GM10248 (cell line): ENCODE data around the gene RIPOR2.

Experiments
- CTCF ChIA-PET: fragments of 300-600 bp; sonication (Branson Sonifier 250); formaldehyde crosslinking; extraction: SDS; loops from one replicate; lab custom pipeline; 2021; ENCODE audit warnings: antibody characterized with exemption; lab: Yijun Ruan, JAX
- POLR2A ChIA-PET: fragments of 350-650 bp; sonication (Branson Sonifier 250); formaldehyde crosslinking; extraction: SDS; loops from one replicate; lab custom pipeline; 2020; ENCODE audit warnings: antibody characterized with exemption; lab: Yijun Ruan, JAX
- DNase-seq: peaks from one replicate; pipeline ENCODE4 v3.0.0; 2012; ENCODE audit errors: extremely low spot score
- CTCF ChIP-seq: IDR thresholded peaks from 2 replicates; pipeline ENCODE4 v1.5.1; 2012; ENCODE audit warnings: mild to moderate bottlenecking, low read depth; ENCODE audit errors: extremely low read depth, missing control alignments, control extremely low read depth

RIPOR2 gene

DNA sequence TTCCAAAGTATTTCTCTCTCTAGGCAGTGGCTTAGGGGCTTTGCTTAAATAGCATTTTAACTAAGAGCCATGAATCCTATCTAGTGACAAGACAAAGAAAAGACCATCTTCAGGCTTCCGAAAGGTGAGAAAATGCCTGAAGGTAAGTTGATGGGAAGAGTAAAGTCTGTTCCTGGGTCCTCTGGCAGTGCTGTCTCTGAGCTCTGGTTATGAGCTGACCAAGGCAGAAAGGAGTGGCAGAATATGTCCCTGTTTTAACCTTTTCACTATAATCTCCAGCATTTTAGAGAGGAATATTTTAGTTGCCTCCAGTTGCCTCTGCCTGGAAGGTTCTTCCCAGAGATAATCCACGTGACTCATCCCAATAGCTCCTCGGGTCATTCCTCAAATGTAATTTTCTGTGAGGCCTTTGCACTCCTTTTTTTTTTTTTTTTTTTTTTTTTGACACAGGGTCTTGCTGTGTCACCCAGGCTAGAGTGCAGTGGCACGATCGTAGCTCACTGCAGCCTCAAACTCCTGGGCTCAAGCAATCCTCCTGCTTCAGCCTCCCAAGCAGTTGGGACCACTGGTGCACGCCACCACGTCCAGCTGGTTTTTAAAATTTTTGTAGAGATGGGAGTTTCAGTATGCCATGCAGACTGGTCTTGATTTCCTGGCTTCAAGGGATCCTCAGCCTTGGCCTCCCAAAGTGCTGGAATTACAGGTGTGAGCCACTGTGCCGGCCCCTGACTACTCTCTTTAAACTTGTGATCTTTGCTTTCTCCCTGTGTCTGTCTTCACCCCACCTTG is 133.3 kb downstream of the RIPOR2 start:
- POLR2A ChIA-PET: no interaction called here
- no peak for DNase-seq
- CTCF ChIA-PET: interaction anchor here (4.9 kb wide), 1 partner anchor 16 kb away, joined by 16 read pairs; no protein-coding TSS in a partner anchor
- TF ChIP-seq CTCF: no peak

DNA sequence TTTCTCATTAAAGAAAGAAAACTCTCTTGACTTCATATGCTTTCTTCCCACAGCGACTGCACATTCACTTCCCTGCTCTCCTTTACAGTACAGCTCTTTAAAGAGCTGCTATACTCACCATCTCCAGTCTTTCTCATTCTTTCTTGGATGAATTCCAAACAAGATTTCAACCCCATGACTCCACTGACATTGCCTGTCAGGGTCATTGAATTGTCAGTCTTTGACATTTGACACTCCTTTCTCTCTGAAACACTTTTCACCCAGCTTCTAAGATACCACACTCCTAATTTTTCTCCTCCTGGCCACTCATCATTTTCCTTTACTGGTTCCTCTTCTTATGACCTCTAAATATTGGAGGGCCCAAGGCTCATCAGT is 136.2 kb downstream of the RIPOR2 start:
- no peak for DNase-seq
- no peak for TF ChIP-seq CTCF
- CTCF ChIA-PET: interaction anchor here (0.9 to 1.7 kb wide), 3 partner anchors 30 to 219 kb away, joined by 3 to 4 read pairs (median 3); no protein-coding TSS in a partner anchor
- POLR2A ChIA-PET: no interaction called here

DNA sequence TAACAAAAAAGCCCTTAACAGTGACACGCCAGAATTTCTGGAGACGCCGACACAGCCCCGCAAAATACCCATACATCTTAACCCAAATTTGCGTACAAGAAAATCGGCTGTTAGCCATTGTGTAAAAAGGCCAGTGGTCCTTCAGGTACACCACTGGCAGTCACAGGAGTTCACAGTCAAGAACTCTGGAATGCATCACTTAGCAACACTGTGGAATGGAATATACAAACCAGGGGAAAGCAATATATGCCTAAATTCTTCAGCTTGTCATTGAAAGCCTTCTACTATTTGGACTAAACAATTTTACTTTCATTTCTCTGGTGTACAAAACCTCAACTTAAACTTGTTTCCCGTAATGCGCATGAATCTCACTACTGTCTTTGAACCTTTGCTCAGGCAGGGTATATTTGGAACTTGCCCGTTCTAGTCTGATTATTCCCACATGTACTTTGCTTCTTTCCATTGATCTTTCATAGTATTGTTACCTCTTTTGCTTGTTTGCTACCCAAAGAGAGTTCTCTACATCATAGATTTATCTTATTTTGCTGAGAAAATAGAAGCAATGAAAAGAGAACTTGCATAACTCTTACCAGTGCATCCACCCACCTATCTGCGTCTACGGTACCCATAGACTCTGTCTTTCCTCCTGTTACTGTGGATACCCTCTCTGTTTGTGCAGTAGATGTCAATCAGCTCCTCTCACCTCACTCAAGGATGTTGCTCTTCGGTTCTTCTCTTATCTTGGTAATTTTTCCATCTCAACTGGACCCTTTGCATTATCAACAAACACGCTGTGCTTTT is 136.8 kb downstream of the RIPOR2 start, which contains the start of gene ARMH2:
Gene ARMH2, minus strand, starts transcription at position 178 of the 801 bp plus-strand sequence. Its CDS starts 60 bp downstream, at position 118.
- no peak for DNase-seq
- POLR2A ChIA-PET: no interaction called here
- CTCF ChIA-PET: interaction anchor here (0.7 to 2.6 kb wide), 6 partner anchors 13 to 219 kb away, joined by 3 to 8 read pairs (median 4); no protein-coding TSS in a partner anchor
- TF ChIP-seq CTCF: no peak

- CTCF ChIA-PET: interaction anchor here (0.7 to 2.6 kb wide), 7 partner anchors 12 to 220 kb away, joined by 3 to 8 read pairs (median 5); no protein-coding TSS in a partner anchor
- POLR2A ChIA-PET: no interaction called here
- TF ChIP-seq CTCF: no peak
- DNase-seq: no peak
These were observed 138.1 kb downstream of the RIPOR2 start for GRCh38 chr6:24797596-24798216.

DNA sequence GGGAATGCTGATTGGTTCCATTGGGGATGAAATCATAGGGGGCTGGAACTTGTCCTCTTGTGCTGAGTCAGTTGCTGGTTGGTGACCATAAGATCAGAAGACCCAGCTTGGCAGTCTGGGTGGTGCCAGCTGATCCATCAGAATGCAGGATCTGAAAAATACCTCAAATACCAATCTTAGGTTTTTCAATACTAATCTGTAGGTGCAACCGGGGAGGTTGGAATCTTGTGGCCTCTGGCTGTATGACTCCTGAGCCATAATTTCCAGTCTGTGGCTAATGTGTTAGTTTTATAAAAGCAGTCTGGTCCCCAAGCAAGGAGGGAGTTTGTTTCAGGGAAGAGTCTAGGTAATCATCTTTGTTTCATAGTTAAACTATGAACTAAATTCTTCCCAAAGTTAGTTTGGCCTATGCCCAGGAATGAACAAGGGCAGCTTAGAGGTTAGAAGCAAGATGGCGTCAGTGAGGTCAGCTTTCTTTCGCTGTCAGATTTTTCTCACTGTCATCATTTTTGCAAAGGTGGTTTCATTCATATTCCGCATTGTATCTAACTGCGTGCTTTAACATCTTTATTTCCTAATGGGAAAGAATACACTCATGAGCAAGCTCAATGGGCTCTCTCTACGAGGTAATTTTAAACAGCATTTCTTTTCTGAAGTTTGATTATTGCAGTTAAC is 139.0 kb downstream of the RIPOR2 start:
- DNase-seq: no peak
- ChIA-PET CTCF (interaction anchor here (1.5 to 2.6 kb wide), 3 partner anchors 26 to 221 kb away, joined by 5 to 8 read pairs (median 5); no protein-coding TSS in a partner anchor), POLR2A (no interaction called here)
- TF ChIP-seq CTCF: no peak
